Karpas-422 (cell line): ENCODE measurements around the gene AKAP9. TPM values are rescaled to one million over a fixed set of nuclear protein-coding genes. Genes with fewer than 3 reads are reported as not detected.

Experiments
- total RNA-seq: library from RNA; depleted of rRNA; stranded (reverse); fragments of >200 nt; shearing (Covaris generic); gene quantifications from 2 replicates; pipeline ENCODE4 v1.2.3, GENCODE V29; 2014; ENCODE audit warnings: low replicate concordance; rRNA removed

AKAP9 gene
- total RNA-seq, 1 experiment from 2014 or later: 92.9 TPM

Other genes starting within 250 kb of the AKAP9 start
- gene MTERF1, start 60.2 kb upstream of the AKAP9 start, total RNA-seq: 21.1 and 25.5 TPM in 2 replicates
- 133 and 201 TPM in 2 replicates for gene CYP51A1, start 193.6 kb downstream of the AKAP9 start, total RNA-seq
- not detected in 2 replicates for gene LRRD1, start 238.3 kb downstream of the AKAP9 start, total RNA-seq